ENCODE measurements around the gene UQCRQ.

DNA sequence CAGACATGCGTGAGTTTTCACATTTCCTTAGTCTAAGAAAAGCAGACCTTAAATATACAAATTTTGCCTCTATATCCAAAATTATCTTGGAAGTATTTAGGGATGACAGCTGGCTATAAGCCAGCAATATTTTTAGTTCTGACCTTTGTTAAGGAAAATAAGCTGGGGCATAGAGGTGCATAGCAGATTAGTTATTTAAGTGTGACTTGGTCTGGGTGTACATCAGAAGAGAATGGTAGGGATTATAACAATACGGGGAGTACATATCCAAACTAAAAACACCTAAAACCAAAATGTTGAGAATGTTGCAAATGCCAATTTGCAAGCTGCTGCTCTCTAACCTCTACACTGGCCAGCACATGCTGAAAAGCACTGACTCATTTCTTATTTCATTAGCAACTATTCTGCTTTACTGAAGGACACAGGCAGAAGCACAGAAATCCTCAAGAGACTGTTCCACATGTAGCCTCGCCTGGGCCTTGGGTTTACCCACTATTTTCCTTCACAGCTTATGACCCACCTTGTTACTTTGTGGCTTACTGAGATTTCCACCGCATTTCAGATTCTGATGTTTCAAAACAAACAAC lies 29.4 kb downstream of the UQCRQ start:
- no peak for TF ChIP-seq POLR2A (IDR thresholded peaks at IDR 0.05)
- TF ChIP-seq, protein P1, sequence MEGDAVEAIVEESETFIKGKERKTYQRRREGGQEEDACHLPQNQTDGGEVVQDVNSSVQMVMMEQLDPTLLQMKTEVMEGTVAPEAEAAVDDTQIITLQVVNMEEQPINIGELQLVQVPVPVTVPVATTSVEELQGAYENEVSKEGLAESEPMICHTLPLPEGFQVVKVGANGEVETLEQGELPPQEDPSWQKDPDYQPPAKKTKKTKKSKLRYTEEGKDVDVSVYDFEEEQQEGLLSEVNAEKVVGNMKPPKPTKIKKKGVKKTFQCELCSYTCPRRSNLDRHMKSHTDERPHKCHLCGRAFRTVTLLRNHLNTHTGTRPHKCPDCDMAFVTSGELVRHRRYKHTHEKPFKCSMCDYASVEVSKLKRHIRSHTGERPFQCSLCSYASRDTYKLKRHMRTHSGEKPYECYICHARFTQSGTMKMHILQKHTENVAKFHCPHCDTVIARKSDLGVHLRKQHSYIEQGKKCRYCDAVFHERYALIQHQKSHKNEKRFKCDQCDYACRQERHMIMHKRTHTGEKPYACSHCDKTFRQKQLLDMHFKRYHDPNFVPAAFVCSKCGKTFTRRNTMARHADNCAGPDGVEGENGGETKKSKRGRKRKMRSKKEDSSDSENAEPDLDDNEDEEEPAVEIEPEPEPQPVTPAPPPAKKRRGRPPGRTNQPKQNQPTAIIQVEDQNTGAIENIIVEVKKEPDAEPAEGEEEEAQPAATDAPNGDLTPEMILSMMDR (IDR thresholded peaks at IDR 0.05), result no peak

Measured in testis (tissue), 2 donors.